CD14-positive monocyte (primary cell): Measurements from ENCODE around the gene RANBP10. TPM values are rescaled to one million over a fixed set of nuclear protein-coding genes. Genes with fewer than 3 reads are reported as not detected.

Experiments
- DNase-seq, 3 donors: peaks; one replicate each; pipeline ENCODE4 v3.0.0-alpha.2; 2011 to 2022
- H2AFZ ChIP-seq: 2 replicates; pipeline ENCODE4 v1.6.0; 2012; ENCODE audit warnings: mild to moderate bottlenecking, low read depth, low read length, inconsistent platforms; ENCODE audit not compliant: insufficient read depth, poor library complexity, severe bottlenecking
- H3K27ac ChIP-seq, 2 donors: 1 replicate in 1 of 2; 2 replicates in 1 of 2; pipeline ENCODE4 v1.5.1; 2012 to 2013; ENCODE audit warnings: low read length in 2 of 2, control low read depth in 1 of 2, inconsistent platforms in 1 of 2, low read depth in 1 of 2, mild to moderate bottlenecking in 1 of 2
- H3K27me3 ChIP-seq, 2 donors: one replicate each; pipeline versions ENCODE4 v1.6.0 to v1.6.1; 2011 to 2013; ENCODE audit warnings: low read length in 2 of 2; ENCODE audit not compliant: control insufficient read depth in 2 of 2, insufficient read depth in 2 of 2
- H3K36me3 ChIP-seq, 2 donors: replicated peaks in 1 of 2; 1 replicate in 1 of 2; 2 replicates in 1 of 2; pipeline versions ENCODE4 v1.5.1 to v1.6.1; 2012 to 2013; ENCODE audit warnings: low read length in 2 of 2, control low read depth in 1 of 2, inconsistent platforms in 1 of 2, mild to moderate bottlenecking in 1 of 2; ENCODE audit not compliant: insufficient read depth in 2 of 2, control insufficient read depth in 1 of 2
- H3K4me1 ChIP-seq, 2 donors: 1 replicate in 1 of 2; 2 replicates in 1 of 2; pipeline versions ENCODE4 v1.5.1 to v1.6.1; 2012 to 2013; ENCODE audit warnings: low read length in 2 of 2, control low read depth in 1 of 2, inconsistent platforms in 1 of 2, mild to moderate bottlenecking in 1 of 2, moderate library complexity in 1 of 2; ENCODE audit not compliant: insufficient read depth in 2 of 2, control insufficient read depth in 1 of 2
- H3K4me2 ChIP-seq: replicated peaks from 2 replicates; pipeline ENCODE3; 2012; ENCODE audit warnings: low read length, moderate library complexity, mild to moderate bottlenecking; ENCODE audit not compliant: poor library complexity, severe bottlenecking; ENCODE audit errors: extremely low read depth
- H3K4me3 ChIP-seq, 3 experiments: fragments of 200-600 bp in 1 of 3; sonication (generic) in 1 of 3; replicated peaks in 1 of 3; 1 replicate in 2 of 3; 2 replicates in 1 of 3; pipeline ENCODE4 v1.5.1; 2011 to 2013; ENCODE audit warnings: low read length in 3 of 3, mild to moderate bottlenecking in 3 of 3, control low read depth in 2 of 3, low read depth in 2 of 3, inconsistent platforms in 1 of 3, moderate library complexity in 1 of 3
- H3K79me2 ChIP-seq: 2 replicates; pipeline ENCODE4 v1.6.0; 2012; ENCODE audit warnings: mild to moderate bottlenecking, control low read depth, inconsistent platforms, low read length, moderate library complexity; ENCODE audit not compliant: insufficient read depth
- H3K9ac ChIP-seq: 2 replicates; pipeline ENCODE4 v1.6.0; 2017; ENCODE audit warnings: low read length, mild to moderate bottlenecking; ENCODE audit not compliant: insufficient read depth, poor library complexity, severe bottlenecking
- H3K9me3 ChIP-seq, 2 donors: replicated peaks in 1 of 2; 1 replicate in 1 of 2; 2 replicates in 1 of 2; pipeline versions ENCODE4 v1.5.1 to v1.6.1; 2012 to 2013; ENCODE audit warnings: low read length in 2 of 2, control low read depth in 1 of 2; ENCODE audit not compliant: control insufficient read depth in 1 of 2, insufficient read depth in 1 of 2
- H4K20me1 ChIP-seq: 2 replicates; pipeline ENCODE4 v1.6.0; 2012; ENCODE audit warnings: mild to moderate bottlenecking, low read length, control low read depth, moderate library complexity; ENCODE audit not compliant: insufficient read depth
- H3K27ac Mint-ChIP-seq, 7 donors: one replicate each; pipeline ENCODE4 v1.8.0; 2020; ENCODE audit warnings: mild to moderate bottlenecking in 7 of 7, mixed read lengths in 7 of 7, moderate library complexity in 6 of 7, inconsistent platforms in 2 of 7
- H3K27me3 Mint-ChIP-seq, 3 donors: one replicate each; pipeline ENCODE4 v1.8.0; 2021 to 2022; ENCODE audit warnings: low read depth in 3 of 3, mild to moderate bottlenecking in 3 of 3, mixed read lengths in 3 of 3, moderate library complexity in 3 of 3, inconsistent platforms in 1 of 3
- H3K36me3 Mint-ChIP-seq, 2 donors: one replicate each; pipeline ENCODE4 v1.8.0; 2020; ENCODE audit warnings: mixed read lengths in 2 of 2, inconsistent platforms in 1 of 2, mild to moderate bottlenecking in 1 of 2
- H3K4me1 Mint-ChIP-seq: one replicate; pipeline ENCODE4 v1.8.0; 2020; ENCODE audit warnings: mild to moderate bottlenecking, mixed read lengths
- H3K4me3 Mint-ChIP-seq, 2 donors: one replicate each; pipeline ENCODE4 v1.8.0; 2020; ENCODE audit warnings: mild to moderate bottlenecking in 2 of 2, mixed read lengths in 2 of 2, moderate library complexity in 1 of 2
- H3K9me3 Mint-ChIP-seq, 7 donors: one replicate each; pipeline ENCODE4 v1.8.0; 2020 to 2022; ENCODE audit warnings: mixed read lengths in 7 of 7, mild to moderate bottlenecking in 6 of 7, moderate library complexity in 6 of 7, inconsistent platforms in 2 of 7
- CTCF ChIP-seq: fragments of 200-600 bp; IDR thresholded peaks from one replicate; pipeline ENCODE4 v1.8.0; 2022; ENCODE audit warnings: antibody characterized with exemption, mild to moderate bottlenecking
- WGBS: methylation state at CpG from one replicate; pipeline ENCODE4 v1.1.5; 2013; ENCODE audit warnings: missing lambda C conversion rate; ENCODE audit not compliant: insufficient coverage; 5-methylcytosine and 5-hydroxymethylcytosine counted together
- intact Hi-C, 2 donors: fragments of 100-400 bp; cut with micrococcal nuclease; formaldehyde crosslinking; loops; one replicate each; pipeline versions ENCODE4 v1.15.0 to v1.15.1; 2023
- polyA plus RNA-seq, 3 donors: library from polyadenylated mRNA; depleted of rRNA in 1 of 3; unstranded in 2 of 3; stranded (reverse) in 1 of 3; fragments of 300-500 nt in 2 of 3; fragments of >200 nt in 1 of 3; fragmentation: Illumina TruSeq in 2 of 3; gene quantifications; 1 replicate in 2 of 3; 2 replicates in 1 of 3; pipeline ENCODE4 v1.2.3, GENCODE V29; 2012 to 2021

The RANBP10 gene
- polyA plus RNA-seq, 3 donors = 6.4 to 16.7 (median 6.6) TPM

DNA sequence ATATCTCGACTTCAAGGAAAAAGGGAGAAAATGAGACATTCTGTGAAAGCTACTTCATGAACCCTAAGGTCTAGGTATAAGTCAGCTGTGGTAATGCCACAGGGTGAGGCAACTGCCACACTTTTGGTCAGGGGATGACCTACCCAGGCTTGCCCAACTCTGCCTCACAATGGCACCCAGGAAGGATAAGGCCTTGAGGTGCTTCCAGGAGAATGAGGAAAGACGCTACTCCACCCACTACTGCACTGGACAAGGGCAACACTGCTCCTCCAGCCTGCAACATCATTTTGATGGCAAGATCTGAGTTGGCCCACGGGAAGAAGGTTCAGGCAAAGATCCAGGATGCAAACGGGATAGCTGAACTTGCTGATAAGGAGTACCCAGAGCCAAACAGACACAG lies 65.2 kb downstream of the RANBP10 start:
- no CpG with 5 or more reads among the region's 4 CpGs for WGBS
- Mint-ChIP-seq H3K36me3 (peaks cover 48 to 74% of the 10 kb centered on the region in 2 donors), H3K9me3 (no peaks in the 10 kb centered on the region), H3K27me3 (no peaks in the 10 kb centered on the region), H3K4me3 (no peak overlapping the region), H3K27ac (peak overlapping the region in 1 of 7 donors; percentile 53), H3K4me1 (no peaks in the 10 kb centered on the region)
- Histone ChIP-seq H3K36me3 (peaks cover 49 to 75% of the 10 kb centered on the region in 2 donors), H3K27ac (no peak overlapping the region), H3K27me3 (no peaks in the 10 kb centered on the region), H4K20me1 (no peaks in the 10 kb centered on the region), H3K9me3 (no peaks in the 10 kb centered on the region), H3K4me1 (no peaks in the 10 kb centered on the region), H3K4me3 (no peak overlapping the region), H3K9ac (no peak overlapping the region), H3K79me2 (no peaks in the 10 kb centered on the region), H3K4me2 (no peak overlapping the region), H2AFZ (no peak overlapping the region)
- TF ChIP-seq CTCF = no peak
- DNase-seq = no peak
- intact Hi-C loops = no loop called here

GRCh38 chr16:67740391-67740790 lies 66.0 kb downstream of the RANBP10 start:
- Histone ChIP-seq H2AFZ (no peak overlapping the region), H3K79me2 (no peaks in the 10 kb centered on the region), H3K4me3 (no peak overlapping the region), H3K4me1 (no peaks in the 10 kb centered on the region), H3K4me2 (no peak overlapping the region), H3K9me3 (no peaks in the 10 kb centered on the region), H3K9ac (no peak overlapping the region), H4K20me1 (no peaks in the 10 kb centered on the region), H3K27me3 (no peaks in the 10 kb centered on the region), H3K27ac (no peak overlapping the region), H3K36me3 (peaks cover 49 to 75% of the 10 kb centered on the region in 2 donors)
- Mint-ChIP-seq H3K9me3 (no peaks in the 10 kb centered on the region), H3K4me1 (no peaks in the 10 kb centered on the region), H3K4me3 (no peak overlapping the region), H3K27ac (no peak overlapping the region), H3K27me3 (no peaks in the 10 kb centered on the region), H3K36me3 (peaks cover 46 to 78% of the 10 kb centered on the region in 2 donors)
- no peak for DNase-seq
- no peak for TF ChIP-seq CTCF
- WGBS = 90% methylated on average over 3 of the region's 3 CpGs
- intact Hi-C loops = no loop called here
